SK-N-MC (cell line): ENCODE measurements around the gene CYB5R4.

Experiments
- EZH2 ChIP-seq: fragments of 200-600 bp; sonication (generic); IDR thresholded peaks from one replicate; pipeline ENCODE4 v1.6.1; 2017; ENCODE audit warnings: antibody characterized with exemption
- FOXP2 ChIP-seq: optimal IDR thresholded peaks from 2 replicates; pipeline ENCODE3; 2011; ENCODE audit warnings: mild to moderate bottlenecking, moderate library complexity; ENCODE audit not compliant: insufficient read depth; ENCODE audit errors: extremely low read length, control extremely low read depth
- POLR2AphosphoS5 ChIP-seq: IDR thresholded peaks from 2 replicates; pipeline ENCODE4 v1.6.1; 2012; ENCODE audit warnings: mild to moderate bottlenecking, low read depth, low read length, borderline replicate concordance

- no peak for TF ChIP-seq EZH2
- no peak for TF ChIP-seq POLR2AphosphoS5
- TF ChIP-seq FOXP2, result no peak
Measured at GRCh38 chr6:83884523-83884922, 25.0 kb downstream of the CYB5R4 start.
